HG02678 (cell line): ENCODE results near the gene HSP90AA1.

Experiments
- ATAC-seq: cut with Tn5 transposase; IDR thresholded peaks from one replicate; pipeline ENCODE4 v1.9.1; 2021; ENCODE audit warnings: mild to moderate bottlenecking, moderate library complexity; ENCODE audit not compliant: unreplicated experiment

HSP90AA1 gene

DNA sequence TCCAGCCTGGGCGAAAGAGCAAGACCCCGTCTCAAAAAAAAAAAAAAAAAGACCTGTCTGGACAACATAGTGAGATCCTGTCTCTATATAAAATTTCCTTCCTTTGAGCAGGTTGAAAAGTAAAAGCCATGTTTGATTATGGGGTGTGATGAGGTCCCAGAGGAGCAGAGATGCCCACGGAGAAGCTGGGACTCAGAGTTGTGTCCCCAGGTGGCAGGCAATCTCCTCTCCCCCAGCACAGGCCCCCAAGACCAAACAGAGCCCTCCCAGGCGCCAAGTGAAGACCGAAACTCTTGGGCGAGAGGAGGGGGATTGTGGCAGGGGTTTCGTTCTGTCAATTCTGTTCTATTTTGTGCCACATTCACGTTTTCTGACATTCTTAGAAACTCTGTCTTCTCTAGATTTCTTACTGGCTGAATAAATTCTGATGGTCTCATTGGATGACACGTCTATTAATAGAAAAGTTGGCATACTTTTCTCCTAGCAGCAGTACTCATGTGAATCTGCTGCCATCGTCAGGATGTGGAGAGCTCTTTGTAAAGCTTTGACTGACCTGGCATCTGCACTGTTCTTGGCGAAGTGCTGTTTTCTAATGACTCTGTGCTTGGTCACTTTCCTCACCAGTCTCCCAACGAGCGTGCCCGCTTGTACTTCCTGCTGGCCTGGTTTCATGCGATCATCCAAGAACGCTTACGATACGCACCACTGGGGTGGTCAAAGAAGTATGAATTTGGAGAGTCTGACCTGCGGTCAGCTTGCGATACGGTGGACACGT lies 43.4 kb downstream of the HSP90AA1 start:
- no peak for ATAC-seq

GRCh38 chr14:102042699-102043098 lies 44.1 kb downstream of the HSP90AA1 start:
- ATAC-seq: no peak

DNA sequence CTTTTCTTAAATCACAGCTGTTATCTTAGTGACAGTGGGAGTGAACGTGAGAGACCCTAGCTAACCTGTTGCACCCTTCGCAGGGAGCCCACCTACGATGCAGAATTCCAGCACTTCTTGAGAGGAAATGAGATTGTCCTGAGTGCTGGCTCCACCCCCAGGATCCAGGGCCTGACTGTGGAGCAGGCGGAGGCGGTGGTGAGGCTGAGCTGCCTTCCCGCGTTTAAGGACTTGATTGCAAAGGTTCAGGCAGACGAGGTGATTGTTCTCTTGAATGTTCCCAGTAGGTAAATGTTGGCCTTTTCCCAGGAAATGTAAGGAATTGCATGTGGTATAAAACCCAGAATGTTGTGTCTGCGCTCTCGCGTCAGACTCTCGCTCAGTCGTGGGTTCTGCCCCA lies 46.7 kb downstream of the HSP90AA1 start:
- ATAC-seq: no peak

DNA sequence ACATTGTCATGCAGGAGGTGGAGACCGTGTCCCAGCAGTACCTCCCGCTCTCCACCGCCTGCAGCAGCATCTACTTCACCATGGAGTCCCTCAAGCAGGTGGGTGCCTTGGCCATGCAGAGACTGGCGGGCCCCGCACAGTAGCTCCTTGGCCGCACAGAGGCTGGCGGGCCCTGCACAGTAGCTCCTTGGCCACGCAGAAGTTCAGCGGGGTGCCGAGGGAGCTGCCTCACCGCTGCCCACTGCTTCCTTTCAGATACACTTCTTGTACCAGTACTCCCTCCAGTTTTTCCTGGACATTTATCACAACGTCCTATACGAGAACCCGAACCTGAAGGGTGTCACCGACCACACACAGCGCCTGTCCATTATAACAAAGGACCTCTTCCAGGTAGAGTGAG lies 47.7 kb downstream of the HSP90AA1 start:
- ATAC-seq: no peak

DNA sequence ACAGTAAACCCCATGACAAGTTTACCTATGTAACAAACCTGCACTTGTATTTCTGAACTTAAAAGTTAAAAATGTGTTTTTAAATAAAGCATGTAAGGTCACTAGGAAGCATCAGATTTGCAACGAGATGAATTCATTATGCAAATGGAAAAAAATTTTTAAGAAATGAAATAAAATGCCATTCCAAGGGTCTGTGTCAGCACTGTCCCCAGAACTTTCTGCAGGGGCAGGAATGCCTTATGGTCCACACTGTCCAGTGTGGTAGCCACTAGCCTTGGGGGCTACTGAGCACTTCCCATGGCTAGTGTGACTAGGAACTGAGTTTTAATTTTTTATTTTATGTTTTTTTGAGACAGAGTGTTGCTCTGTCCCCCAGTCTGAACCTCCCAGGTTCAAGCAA lies 49.2 kb downstream of the HSP90AA1 start:
- ATAC-seq: no peak

DNA sequence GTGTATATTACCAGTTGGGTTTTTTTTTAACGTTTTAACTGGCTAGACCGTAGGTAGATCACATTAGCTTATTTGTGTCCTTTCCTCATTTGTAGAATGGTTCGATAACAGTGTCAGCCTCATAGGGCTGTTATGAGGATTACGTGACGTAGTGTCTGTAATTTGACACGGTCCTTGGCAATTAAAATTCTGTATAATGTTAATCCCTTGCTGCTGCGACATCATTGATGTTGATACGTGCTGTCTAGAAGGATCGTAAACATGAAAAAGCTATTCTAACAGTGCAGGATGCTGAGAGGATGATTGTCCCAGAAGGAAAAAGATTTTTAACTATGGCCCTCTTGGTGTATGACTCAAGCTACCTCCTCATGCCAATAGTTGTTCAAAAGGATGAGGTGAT lies 50.9 kb downstream of the HSP90AA1 start:
- ATAC-seq: no peak

GRCh38 chr14:102034301-102034700 lies 52.5 kb downstream of the HSP90AA1 start:
- no peak for ATAC-seq

DNA sequence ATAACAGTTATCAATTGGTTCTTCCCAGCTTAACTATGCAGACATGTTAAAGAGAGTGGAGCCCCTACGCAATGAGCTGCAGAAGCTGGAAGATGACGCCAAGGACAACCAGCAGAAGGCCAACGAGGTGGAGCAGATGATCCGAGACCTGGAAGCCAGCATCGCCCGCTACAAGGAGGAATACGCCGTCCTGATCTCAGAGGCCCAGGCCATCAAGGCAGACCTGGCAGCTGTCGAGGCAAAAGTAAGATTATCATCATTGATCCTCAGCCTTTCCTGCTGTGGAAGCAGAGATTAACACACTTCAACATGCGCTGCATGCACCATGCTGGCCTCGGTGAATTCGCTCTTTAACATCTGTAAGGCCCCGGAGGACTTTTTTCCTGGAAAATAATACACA lies 53.6 kb downstream of the HSP90AA1 start:
- no peak for ATAC-seq
